DLD1 (cell line): ENCODE measurements around the gene SLC15A5.

Experiments used
- in situ Hi-C: cut with HindIII; loops from 2 replicates; pipeline ENCODE4 v1.10.0; 2017; ENCODE audit warnings: low sequenced_read_pairs

SLC15A5 gene

DNA sequence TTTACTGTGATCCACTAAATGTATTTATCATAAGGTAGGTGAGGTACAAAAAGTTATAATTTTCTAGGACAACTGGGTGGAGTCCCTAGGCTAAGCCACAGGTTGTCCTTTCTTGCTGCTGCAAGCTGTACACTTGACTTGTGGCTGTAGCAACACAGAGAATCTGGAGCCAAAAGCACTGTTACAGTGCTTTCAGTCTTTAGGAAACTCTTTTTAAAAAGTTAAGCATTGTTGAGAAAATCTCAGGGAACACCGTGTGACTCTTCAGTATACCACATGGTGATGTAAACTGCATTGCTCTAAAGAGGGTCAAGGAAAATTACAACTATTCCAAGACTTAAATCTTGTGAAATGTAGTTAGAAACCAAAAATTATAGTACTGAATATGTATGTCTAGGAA lies 11.4 kb downstream of the SLC15A5 start:
- in situ Hi-C loops, result no loop called here

DNA sequence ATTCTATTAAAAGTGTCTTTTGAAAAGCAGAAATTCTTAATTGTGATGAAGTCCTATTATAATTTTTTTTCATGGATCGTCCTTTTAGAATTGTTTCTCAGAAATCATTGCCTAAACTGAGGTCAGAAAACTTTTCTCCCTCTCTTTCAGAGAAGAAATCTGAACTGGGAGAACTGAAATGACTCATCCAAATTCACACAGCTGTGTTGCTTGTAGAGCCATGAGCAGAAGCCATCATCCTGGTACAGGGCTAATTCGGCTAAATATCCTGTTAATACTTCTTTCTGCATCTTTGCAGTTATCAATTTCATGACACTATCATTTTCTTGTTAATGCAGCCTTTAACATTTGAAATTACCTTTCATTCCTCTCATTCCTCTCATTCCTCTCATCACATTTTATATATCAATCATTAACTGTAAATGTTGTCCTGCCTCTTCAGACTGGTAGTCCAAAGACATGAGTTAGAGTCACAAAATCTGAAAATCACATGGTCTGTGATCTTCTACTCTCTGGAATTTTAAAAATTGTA lies 15.5 kb downstream of the SLC15A5 start:
- in situ Hi-C loops, result no loop called here

DNA sequence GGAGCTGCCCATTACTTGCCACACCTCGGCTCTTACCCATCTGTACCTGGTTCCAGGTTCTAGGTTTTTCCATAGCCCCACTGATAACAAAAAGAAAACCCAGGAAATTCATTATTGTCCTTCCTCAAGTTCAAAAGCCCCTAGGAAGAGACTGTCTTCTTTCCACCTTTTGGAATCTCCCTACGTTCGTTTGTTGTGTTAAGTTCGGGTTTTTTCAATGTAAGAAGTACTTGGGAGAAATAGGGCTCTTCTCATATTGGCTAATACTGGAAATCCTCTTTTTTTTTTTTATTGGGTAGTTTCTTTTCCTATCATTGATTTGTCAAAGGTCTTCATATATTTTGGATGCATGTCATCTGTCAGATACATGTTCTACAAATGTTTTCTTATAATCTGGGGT lies 17.3 kb downstream of the SLC15A5 start:
- in situ Hi-C loops, result no loop called here

DNA sequence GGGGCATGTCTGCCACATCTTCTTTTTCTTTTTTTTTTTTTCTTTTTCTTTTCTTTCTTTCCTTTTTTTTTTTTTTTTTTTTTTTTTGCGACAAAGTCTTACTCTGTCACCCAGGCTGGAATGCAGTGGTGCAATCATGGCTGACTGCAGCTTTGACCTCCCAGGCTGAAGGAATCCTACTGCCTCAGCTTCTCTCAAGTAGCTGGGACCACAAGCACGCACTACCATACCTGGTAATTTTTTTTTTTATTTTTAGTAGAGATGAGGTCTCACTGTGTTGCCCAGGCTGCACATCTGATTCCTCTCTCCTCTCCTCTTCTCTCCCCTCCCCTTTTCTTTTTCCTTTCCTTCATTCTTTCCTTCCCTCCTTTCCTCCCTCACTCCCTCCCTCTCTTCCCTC lies 18.5 kb downstream of the SLC15A5 start:
- in situ Hi-C loops, result no loop called here

DNA sequence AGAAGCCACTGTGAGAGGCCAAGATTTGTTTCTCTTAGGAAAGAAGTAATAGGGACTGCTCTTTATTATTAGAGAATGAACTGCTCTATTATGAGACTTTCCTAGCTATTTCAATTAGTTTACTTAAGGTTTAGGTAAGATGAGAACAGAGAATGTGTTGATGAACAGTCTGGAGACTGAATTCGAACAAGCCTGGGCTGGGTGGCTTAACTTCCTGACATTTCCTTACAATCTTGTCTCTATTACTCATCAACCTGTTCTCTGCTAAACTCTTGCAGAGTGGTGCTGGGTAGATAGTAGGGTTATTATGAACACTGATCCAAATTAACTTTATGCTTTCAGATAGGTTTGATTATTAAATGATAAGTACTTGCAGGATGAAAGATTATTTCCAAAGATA lies 31.2 kb downstream of the SLC15A5 start:
- in situ Hi-C loops, result no loop called here

DNA sequence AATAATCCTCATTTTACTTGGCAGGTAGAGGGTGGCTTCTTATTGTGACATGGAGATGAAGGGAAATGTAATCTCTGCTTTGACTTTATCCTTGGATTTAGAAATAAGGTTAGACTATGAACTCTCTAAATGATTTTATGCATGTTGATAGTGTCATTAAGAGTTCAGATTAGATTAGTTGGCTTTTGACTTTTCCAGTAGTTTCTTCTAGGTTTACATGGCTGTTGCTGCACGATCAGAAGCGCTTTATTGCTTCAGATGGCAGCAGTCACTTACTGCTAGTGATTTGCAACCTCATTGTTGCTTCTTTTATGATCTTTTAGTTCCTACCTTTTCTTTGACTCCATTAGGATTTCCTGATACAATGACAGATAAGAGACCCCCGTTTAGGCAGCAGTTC lies 32.3 kb downstream of the SLC15A5 start:
- in situ Hi-C loops, result no loop called here

- in situ Hi-C loops, result no loop called here
Observed at GRCh38 chr12:16243487-16244412, 33.7 kb downstream of the SLC15A5 start.

DNA sequence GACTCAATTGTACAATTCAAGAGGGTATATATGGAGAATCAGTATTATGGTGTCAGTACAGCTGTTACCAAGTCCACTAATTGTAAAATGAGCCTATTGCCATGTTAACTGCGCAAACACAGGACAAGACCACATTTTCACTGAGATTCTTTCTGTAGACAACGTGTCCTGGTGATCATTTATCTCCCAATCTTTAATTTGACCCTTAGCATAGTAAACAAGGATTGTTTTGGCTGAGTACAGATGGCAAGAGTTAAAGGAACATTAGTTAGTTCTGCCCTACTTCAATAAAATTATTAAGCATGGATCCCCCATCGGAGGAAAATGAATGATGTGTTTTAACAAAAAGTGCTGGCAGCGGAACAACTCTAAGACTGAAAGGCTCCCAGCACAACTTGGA lies 36.1 kb downstream of the SLC15A5 start:
- in situ Hi-C loops, result no loop called here

DNA sequence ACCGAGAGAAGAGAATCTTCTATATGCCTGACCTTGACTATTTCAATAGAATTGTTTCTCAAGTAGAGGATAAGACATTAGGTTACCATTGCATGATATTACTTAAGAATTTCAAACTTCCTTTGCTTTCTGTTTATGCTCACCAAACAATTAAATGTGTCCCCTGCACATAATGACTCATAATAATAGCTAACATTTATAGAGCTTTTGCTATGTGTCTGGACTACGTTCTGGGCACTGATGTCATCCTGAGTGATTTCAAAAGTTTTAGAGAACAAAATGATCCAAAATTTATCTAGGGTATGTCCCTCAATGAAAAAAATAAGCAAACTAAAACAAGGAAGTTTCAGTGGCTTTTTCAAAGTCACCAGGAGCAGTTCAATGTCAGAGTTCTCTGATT lies 38.8 kb downstream of the SLC15A5 start:
- in situ Hi-C loops, result no loop called here

- in situ Hi-C loops, result no loop called here
Observed at GRCh38 chr12:16229676-16230075, 47.8 kb downstream of the SLC15A5 start.

DNA sequence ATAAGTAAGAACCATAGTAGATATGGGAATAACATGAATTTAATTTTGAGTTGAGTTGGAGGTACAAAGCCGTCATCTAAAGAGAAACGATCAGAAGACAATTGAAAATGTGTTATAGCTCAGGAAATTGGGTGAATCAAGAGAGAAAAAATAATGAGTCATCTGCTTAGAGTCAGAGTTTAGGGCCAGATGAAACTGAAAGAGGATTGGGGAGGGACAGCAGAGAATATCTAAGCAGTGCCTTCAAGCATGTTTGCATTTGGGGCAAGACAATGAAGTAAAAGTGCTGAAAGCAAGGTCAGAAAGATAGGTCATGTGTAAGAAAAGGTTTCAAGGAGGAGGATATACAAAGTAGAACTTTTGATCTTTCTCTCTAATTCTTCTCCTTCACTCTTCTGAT lies 49.4 kb downstream of the SLC15A5 start:
- in situ Hi-C loops, result no loop called here

GRCh38 chr12:16225692-16226091 lies 51.8 kb downstream of the SLC15A5 start:
- in situ Hi-C loops, result no loop called here

DNA sequence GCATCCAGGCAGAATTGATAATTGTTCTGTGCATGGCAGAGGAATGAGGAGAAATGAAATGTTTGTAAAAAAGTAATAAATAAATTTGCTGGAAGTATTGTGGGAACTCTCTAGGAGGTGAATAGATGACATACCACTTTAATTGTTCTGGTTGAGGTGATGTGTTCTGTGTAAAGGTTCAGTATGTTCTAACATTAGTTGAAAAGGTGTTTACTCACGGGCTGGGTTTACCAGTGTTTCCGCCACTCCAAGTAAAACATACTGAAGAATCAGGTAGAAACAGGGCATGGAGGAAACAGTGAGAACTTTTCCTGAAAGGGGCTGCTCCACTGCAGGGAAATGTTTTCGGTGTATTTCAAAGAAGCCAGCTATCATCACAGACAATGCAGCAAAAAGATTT lies 53.3 kb downstream of the SLC15A5 start:
- in situ Hi-C loops, result no loop called here

GRCh38 chr12:16221776-16222175 lies 55.7 kb downstream of the SLC15A5 start:
- in situ Hi-C loops, result no loop called here

DNA sequence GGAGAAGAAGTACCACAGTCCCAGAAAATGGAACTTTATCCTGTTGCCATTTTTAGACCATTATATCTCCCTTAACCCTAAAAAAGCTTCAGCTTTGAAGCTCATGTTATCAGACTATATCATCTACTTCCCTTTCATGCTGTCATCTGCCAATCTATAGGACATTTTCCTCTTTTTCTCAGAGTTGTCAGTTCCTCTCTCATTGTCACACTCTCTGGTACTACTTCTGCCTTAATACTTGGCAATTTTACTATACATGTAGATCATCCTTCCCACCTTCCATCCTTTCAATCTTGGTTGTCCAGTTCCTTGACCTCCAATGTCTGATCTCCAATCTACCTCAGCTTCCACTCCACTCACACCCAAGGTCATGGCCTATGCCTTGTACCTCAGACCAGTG lies 57.4 kb downstream of the SLC15A5 start:
- in situ Hi-C loops, result no loop called here

GRCh38 chr12:16218934-16219751 lies 58.3 kb downstream of the SLC15A5 start:
- in situ Hi-C loops, result no loop called here

GRCh38 chr12:16218234-16218633 lies 59.3 kb downstream of the SLC15A5 start:
- in situ Hi-C loops, result no loop called here

DNA sequence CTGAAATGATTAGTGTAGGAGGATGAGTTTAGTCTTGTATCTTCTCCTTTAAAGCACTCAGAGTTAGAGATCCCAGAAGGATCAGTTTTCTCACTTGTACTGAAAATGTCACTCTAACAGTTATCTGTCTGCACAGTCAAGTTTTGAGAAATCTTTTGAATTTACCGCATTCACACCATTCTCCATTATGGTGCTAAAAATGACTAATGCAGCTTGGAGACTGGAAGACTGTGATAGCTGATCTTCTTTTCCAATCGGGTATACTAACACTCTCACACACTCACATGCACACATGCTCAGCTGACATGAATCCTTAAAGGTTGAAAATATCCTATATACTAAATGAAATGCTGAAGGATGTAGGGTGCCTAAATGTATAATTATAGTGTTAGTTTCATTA lies 65.8 kb downstream of the SLC15A5 start:
- in situ Hi-C loops, result no loop called here

DNA sequence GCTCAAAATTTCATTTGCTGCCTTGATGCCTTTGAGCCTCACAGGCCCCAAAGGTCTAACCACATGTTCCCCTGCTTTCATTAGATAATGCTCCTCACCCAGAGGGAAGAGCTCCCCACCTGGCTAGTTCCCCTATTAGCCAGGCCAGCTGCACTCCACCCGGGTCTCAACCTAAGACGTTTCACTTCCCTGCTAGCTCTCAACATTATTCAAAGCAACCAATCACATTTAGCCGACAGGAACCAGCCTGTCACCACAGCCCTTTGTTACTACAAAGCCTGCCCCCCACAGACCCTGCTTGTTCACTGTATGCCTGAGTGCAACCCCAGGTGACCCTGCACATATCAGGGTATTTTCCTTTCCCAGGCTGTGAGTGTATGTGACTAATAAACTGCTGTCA lies 78.6 kb downstream of the SLC15A5 start:
- in situ Hi-C loops, result no loop called here

DNA sequence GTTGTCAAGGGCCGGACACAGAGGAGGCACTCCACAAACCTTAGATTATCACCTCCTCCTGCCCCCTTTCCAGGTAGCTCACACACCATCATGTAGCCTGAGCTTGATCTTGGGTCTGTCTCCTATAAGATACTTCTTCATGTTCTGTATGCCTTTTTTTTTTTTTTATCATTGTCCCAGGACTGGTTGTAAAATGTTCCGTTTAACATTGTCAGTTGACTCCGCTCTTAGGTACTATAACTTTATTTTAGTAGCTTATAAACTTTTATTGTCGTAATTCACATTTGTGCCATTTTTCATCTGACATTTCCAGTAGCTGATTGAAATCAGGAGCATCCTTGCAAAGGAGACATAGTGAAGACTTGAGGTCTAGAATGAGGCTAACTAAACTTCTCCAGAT lies 79.9 kb downstream of the SLC15A5 start:
- in situ Hi-C loops, result no loop called here

- in situ Hi-C loops, result no loop called here
Observed at GRCh38 chr12:16189849-16190248, 87.6 kb downstream of the SLC15A5 start.

- in situ Hi-C loops, result no loop called here
Observed at GRCh38 chr12:16187660-16188059, 89.8 kb downstream of the SLC15A5 start.
